Measurements from ENCODE around the gene RNU6-1.

DNA sequence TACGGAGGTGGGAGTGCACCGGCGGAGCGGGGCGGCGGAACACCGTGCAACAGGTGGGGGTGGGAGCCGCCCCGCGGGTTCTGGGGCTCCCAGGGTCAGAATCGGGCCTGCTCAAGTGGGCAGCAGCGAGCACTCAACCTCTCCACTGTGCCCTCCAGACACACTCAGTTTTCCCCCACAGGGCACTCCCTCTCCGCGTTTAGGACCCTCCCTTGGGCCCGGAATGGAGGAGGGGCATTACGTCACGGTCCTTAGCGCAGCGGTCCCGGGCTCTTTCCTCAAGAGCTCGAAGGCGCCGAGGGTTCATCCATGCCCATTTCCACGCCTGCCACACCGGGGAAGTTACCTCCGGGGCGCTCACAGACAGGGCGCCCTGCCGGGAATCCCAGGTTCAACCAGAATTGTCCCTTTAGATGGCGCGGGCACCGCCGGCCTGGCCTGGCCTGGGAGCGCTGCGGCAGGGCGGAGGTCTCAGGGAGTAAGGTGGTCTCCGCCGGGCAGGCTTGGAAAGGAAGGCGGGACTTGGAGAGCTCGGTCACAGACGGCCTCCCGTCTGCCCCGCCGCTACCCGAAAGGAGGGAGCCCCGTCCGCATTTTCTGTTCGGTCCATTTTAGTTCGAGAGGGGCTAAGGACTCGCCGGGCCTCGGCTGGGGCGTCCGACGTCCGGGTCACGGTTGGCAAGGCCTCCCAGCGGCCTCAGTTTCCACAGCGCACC, 5.1 kb downstream of the RNU6-1 start:
- TF ChIP-seq, protein P1, sequence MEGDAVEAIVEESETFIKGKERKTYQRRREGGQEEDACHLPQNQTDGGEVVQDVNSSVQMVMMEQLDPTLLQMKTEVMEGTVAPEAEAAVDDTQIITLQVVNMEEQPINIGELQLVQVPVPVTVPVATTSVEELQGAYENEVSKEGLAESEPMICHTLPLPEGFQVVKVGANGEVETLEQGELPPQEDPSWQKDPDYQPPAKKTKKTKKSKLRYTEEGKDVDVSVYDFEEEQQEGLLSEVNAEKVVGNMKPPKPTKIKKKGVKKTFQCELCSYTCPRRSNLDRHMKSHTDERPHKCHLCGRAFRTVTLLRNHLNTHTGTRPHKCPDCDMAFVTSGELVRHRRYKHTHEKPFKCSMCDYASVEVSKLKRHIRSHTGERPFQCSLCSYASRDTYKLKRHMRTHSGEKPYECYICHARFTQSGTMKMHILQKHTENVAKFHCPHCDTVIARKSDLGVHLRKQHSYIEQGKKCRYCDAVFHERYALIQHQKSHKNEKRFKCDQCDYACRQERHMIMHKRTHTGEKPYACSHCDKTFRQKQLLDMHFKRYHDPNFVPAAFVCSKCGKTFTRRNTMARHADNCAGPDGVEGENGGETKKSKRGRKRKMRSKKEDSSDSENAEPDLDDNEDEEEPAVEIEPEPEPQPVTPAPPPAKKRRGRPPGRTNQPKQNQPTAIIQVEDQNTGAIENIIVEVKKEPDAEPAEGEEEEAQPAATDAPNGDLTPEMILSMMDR (conservative IDR thresholded peaks at IDR 0.05 in 1 of 2, IDR thresholded peaks at IDR 0.05 in 1 of 2; ENCODE audit: low read depth in 1 of 2, low read length in 2 of 2) = no peak
- no peak for TF ChIP-seq EZH2 (IDR thresholded peaks at IDR 0.05; ENCODE audit: low read length, missing control alignments)

Data from fibroblast of lung (primary cell).